ENCODE data around the gene EBF3.

- TF ChIP-seq CTCF (IDR thresholded peaks at IDR 0.05; ENCODE audit: extremely low read depth in 1 of 2, insufficient read depth in 1 of 2, low read depth in 1 of 2, low read length in 2 of 2) (no peak), JUN (IDR thresholded peaks at IDR 0.05; ENCODE audit: borderline replicate concordance, insufficient read depth, insufficient read length, low read depth) (no peak)
These were observed 68.3 kb downstream of the EBF3 start for GRCh38 chr10:129895811-129896135.
